ENCODE measurements around the gene L3MBTL4.

The L3MBTL4 gene

DNA sequence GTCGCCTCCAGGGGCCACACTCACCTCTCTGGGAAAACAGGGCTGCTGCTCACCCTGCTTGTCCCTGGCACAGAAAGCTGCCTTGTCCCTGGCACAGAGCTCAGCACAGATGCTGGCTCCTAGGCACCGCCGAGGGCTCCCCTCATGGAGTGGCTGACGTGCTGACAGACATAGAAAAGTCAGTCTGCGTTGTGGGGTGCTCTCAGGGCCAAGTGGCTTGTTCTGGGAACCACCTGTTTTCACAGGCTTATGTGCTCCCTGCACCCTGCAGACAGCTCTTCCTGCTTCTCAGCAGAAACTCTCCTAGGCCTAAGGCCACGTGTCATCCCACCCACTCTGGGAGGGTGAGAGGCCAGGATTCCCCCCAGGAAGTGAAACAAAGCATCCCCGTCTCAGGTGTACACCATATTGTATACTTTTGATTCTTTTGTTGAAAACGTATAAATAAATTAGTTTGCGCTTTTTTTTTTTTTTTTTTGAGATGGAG, 434.7 kb downstream of the L3MBTL4 start:
- DNase-seq: no peak

DNA sequence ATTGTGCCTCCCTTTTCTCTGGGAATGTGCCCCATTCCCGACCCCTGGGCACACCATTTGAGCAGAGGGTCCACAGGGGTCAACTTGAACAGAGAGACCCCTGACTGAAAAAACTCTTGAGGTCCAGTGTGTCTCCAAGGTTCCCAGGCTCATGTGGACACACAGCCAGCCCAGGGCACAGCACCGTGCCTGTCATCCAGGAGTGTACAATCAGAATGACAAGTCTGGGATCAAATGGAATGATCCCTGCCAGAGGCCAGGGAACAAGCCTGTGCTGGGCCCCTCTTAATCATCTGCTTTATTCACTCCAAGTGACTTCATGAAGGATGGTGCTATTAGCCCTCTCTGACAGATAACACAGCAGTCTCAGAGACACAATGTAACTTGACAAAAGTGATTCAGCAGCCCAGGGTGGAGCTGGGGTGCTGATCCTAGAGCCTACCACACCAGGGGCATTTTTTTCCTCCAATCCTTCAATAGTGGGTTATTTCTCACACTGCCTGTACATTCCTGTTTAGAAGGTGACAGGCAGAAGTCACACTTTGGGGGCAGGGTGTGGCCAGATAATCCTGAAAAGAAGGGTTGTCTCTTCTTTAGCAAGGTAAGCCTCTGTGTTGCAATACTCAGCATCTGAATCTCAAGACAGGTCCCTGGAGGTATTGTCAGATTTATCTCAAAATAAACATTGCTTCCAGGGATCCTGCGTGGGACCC, 435.4 kb downstream of the L3MBTL4 start:
- no peak for DNase-seq

DNA sequence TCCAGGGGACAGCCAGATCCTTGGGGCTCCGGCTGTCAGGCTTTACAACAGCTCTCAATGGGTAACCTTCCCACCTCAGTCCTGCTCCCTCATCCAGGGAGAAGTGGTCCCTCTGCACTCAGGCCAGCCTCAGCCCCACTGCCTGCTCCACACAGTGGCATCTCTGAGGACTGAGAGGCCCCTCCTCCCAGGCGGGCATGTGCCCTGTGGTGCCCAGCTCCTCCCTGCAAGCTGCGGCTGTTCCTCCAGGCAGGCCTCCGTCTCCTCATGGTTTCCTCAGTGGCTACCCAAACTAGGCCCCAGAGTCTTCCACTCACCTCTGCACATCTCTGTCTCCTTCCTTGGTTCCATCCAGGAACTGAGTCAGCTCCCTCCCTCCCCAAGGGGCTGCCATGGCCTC, 437.7 kb downstream of the L3MBTL4 start:
- DNase-seq: no peak

DNA sequence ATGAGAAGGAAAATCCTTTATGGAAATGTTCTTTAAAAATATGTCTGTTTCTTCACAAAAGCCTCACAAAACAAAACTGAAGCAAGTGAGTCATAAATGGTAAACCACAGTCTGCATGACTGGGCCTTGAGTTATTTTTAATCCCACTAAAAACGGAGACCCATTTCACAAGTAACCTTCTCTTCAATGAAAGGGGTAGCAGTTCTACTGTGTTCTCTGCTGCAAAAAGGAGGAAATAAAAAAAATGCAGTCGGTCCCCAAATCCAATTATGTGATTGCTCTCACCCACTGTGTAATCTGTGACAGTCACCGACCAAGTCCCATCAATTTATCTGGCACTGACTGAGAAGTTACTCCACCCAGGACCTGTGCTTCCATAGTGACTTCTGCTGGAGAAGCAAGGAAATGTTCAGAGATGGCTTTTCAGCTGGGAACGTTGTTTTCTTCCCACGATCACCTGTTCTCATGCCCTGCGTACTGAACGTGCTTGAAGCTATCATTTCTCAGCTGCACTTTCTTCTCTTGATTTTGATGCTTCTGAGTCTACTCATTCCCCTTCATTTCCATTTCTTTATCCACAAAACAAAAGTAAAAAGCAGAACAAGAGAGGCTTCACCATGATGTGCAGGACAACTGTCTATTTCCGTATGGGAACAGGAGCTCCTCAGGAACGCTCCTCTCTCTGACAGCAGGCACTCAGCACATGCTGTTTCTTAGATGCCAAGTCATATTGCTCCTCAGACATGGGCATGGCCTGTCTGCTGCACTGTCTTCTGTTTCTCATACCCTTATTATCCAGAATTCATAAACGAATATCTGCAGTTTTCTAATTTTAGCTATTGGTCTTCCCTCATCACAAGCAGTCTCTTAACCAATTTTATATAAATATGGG, 439.4 kb downstream of the L3MBTL4 start:
- no peak for DNase-seq

DNA sequence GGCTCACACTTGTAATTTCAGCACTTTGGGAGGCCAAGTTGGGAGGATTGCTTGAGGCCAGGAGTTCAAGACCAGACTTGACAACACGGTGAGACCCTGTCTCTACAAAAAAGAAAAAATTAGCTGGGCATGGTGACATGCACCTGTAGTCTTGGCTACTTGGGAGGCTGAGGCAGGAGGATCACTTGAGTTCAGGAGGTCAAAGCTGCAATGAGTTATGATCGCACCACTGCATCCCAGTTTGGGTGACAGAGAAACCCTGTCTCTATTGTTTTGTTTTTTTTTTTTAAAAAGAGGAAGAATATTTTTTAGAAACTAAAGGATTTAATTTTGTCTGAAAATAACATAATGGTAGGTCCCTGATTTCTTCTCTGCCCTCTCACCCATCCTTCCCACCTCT, 440.0 kb downstream of the L3MBTL4 start:
- DNase-seq: no peak

DNA sequence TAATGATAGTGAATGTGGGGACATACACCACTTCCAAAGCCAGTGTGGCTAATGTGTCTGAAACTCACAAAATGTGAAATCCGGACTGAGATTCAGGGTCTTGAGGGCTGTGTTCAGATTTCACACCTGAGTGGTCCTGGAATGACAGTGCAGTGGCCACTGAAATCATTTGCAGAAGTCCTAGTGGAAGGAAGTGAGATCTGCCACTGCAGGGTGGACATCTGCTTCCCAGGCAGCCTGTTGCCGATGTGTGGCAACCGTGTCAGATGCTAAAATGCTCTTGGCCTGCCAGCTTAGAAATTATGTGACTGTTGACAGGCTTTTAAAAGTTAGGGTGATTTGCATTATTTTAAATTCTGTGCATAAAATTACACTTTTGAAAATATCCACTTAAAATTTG, 441.6 kb downstream of the L3MBTL4 start:
- DNase-seq: no peak

DNA sequence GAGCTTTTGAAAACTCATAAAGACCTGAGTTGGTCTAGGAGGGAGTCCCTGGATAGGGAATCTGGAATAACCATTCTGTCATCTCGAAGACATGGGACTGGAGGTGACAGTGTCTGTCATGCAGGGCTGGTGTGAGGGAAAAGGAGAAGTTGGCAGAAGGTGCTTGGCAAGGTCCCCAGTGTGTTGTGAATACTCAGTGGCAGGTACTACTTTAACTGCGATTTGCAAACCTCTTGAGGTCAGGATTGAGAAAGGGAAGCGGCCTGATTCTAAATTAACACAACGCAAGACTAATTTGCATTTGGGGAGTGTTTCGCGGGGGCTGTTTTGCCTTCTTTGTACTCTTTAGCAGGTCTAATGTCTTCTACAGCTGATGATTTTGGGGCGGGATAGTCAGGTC, 442.4 kb downstream of the L3MBTL4 start:
- no peak for DNase-seq

DNA sequence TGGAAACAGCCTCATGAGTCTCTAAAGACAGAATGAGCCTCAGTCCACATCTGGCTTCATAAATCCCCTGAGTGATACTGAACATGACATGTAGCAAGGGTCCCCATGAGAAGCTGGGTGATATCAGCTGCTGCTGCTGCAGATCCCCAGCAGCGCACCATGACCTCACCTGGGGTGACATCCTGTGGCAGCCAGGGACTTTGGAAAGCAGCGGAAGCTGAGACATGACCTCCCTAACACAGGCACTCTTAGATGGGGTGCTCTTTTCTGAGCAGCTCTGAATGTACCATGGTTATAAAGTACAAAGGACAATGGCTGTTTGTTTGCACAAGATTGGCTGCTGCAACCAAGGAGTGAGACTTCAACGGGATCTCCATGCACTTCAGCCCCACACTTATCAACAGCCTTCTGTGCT, 444.7 kb downstream of the L3MBTL4 start:
- no peak for DNase-seq

DNA sequence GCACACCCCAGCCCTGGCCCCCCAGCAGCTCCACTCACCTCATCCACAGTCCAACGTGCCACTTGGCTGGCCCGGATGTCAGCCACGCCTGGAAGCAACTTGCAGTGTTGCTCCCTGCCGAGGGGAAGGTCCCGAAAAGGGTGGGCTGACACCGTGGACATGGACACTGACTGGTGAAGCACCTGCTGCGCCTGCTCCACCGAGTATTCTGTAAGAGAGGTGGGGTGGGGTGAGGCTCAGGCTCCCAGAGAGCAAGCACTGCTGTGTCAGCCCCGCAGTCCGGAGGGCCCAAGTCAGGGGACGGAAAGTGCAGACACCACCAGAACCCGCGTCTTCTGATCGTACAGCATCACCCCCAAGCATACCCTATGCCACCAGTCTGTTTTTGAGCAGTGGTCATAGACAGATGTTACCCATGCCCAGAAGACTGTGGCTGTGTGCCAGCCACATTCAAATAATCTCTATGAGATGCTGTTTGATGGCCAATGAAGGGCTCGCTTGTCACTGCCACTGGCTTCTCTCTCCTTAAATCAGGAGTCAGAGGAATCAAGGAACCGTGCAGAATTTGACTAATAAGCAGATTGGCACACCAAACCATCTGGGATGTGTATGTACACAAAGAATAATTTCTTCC, 445.2 kb downstream of the L3MBTL4 start:
- DNase-seq: no peak

DNA sequence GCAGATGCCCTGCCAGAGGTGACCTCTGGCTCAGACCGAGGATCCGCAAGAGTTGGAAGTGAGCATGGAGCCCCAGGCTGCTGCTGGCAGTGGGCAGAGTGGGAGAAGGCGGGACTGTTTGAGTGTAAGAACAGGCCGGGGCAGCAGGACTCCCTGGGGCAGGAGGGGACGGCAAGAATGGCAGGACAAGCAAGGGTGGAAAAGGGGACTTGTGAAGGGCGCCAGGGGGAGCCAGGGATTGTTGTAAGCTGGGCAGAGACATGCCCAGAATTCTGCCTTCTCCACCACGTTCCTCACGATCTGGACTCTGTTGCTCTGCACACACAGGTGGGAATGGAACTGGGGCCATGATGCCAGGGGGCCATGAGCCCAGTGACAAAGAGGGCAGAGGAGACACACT, 447.0 kb downstream of the L3MBTL4 start:
- no peak for DNase-seq

DNA sequence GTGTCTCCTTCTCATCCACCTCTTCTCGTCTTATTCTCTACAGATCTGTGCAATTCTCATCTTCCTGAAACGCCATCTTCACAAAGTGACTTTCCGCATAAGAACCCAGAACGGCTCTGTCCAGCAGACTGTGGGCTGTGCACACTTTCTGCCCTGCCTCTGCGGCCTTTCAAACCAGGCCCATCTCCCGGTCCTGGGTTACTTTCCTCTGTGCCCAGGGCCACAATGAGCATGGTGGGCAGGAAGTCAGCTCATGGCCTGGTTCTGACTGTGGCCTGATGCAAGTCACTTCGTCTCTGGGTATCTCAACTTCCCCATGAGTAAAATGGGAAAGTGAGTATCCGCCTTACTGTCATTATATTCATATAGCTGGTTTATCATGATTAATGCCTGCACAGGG, 447.7 kb downstream of the L3MBTL4 start:
- DNase-seq: no peak

DNA sequence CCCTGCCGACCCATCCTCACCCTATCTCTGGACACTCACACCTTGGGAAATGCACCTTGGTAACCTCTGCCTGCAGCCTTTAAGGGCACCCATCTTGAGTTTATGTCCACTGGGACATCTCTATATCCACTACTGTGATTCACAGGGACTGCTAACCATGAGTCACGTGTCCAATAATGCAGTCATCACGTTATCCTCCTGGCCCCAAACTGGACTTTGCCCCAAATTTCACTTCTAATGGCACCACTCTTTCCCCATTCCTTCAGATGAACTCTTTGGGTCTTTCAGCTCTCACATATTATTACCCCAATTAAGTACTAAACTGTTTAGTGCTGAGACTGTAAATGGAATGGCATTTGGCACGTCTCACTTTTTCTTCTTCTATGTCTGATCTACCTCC, 448.2 kb downstream of the L3MBTL4 start:
- DNase-seq: no peak

DNA sequence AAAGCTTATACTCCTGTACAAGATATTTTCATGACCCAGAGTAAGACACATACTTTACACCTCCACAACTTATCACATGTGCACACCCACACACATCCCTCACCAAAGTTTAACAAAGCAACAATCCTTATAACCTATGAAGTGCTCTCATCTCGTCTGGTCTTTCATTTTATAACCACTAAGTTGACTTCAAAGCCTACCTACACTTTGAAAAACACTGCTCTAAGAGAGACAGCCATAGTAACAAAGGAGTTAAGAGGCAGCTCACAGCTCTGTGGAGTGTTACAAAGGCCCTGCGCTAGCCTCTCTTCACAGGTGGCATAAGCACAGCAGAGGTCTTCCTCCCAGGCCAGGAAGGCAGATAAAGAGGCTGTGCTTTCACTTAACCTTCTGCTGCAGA, 449.7 kb downstream of the L3MBTL4 start:
- DNase-seq: no peak

DNA sequence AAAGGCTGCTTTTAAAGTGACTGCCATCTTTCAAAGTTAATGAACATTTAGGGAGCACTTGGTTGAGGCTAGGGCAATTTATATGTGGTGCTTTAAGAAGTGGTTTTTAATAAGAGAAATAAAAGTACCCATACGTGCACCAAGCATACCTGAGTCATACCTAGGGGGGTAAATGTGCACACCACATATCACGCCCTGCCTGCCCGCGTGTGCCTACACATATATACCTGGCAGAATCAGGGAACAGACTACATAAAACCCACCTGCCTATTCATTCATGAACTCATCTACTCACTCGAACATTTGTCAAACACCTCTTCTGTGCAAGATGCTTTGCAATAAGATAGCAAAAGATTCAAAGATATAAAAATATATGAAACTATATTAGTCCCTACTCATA, 450.1 kb downstream of the L3MBTL4 start:
- no peak for DNase-seq

DNA sequence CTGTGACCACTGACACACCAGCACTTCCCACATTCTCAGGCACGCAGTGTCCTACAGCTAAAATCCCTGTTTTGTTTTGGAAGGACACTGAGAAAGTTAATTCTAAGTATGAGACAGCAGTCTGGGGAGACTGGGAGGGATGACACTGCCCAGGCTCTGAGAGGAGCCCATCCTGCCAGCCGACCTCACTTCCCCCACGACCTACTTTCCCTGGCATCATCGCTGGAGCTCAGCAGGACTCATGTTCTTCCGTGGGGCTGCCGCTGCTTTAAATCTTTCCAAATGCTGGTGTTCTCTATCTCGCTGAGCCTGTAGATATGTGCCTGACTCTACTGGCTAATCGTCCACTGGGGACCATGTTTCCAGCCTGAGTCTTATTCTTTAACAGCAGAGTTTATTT, 450.6 kb downstream of the L3MBTL4 start:
- DNase-seq: no peak

DNA sequence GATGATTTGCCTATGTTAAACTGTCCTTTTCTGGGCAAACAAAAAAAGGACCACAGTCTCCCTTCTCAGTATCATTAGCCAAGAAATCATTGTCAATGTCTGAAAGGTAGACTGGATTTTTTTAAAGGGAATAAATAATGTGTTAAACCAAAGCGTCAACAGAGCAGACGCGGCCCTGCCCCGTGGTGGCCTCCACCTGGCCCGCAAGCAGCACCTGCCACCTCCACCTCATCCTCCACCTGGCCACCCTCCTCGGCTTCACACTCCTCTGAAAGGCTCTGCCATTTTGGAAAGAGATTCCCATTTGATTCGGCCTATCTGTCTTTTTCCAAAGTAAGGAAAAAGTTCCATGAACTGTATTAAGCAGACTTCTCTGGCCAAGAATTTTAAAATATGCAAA, 451.4 kb downstream of the L3MBTL4 start:
- no peak for DNase-seq

DNA sequence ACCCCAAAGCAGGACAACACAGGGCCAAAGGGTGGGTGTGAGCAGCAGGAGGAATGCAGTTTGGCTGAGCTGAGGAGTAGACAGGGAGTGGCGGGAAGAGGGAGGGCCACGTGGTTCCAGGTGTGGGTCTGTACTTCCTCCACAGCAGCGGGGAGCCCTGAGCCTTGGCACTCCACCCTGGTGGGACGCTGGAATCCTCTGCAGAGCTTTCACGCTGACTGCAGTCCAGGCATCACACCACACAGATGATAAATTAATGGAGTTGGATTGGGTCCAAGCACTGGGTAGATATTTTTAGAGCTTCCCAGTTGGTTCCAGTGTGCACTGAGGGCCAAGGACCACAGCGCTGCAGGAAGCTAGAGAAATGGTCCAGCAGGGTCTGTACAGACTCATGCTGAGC, 452.3 kb downstream of the L3MBTL4 start:
- no peak for DNase-seq

DNA sequence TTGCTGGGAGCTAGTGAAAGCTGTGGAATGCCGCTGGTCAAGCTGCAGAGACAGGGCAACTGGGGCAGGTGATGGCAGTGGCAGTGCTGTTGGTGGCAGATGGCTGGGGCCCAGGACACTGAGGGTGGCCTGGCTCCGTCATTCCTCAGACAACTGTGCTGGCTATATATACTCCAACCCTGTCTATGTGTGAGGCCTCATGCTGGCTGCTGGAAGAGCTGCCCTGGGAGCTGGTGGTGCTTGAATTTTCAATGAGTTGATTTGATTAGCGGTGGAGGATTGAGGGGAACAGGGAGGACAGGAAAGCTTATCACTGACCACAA, 452.9 kb downstream of the L3MBTL4 start:
- DNase-seq: no peak

DNA sequence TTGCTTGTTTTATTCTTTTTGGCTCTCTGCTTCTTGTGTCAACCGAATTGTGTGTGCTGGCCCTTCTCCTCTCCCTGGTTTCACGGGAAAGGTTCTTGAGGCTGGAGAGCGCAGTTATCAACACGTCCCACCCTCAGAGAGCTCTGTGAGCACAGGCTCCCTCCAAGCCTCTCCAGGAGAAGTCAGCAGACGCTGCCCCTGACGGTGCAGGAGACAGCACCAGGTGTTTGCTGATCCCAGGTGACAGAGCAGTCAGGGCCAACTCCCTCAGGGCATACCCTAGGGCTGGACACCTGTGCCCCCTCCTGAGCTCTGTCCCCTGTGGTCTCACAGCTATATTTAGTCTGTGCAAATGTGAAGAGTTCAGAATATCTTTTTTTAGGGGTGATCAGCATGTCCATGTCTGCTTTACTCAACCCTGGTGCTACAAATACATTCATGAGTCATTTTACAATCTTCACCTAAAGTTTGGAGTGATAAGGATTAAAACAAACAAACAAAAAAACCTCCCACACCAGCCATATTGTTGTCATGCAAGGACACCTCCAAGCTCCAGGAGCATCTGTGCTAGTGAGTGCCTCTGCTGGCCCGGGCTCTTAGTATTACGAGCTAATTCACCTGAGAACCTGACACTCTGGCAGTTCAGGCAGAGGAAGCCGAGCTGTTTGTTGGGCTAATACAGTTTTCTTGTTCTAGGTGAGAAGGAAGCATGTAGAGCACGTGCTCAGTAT, 453.4 kb downstream of the L3MBTL4 start:
- DNase-seq: no peak

DNA sequence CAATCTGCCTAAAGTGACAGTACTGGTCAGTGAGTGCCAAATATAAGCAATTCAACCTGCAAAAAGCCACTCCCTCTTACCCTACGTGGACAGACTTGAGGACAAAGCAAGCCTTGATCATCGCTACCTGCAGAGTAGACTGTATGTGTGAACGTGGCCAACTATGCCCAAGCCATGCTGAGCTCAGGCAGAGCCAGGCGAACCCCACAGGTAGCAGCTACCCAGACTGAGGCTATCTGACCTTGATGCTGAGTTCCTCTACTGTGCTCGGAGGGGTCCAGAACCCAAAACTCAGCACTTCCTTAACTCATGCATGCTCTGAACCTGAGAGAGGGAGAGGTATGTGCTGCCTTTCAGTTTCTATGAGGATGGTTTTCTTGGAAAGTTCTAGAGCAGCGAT, 455.9 kb downstream of the L3MBTL4 start:
- no peak for DNase-seq

DNA sequence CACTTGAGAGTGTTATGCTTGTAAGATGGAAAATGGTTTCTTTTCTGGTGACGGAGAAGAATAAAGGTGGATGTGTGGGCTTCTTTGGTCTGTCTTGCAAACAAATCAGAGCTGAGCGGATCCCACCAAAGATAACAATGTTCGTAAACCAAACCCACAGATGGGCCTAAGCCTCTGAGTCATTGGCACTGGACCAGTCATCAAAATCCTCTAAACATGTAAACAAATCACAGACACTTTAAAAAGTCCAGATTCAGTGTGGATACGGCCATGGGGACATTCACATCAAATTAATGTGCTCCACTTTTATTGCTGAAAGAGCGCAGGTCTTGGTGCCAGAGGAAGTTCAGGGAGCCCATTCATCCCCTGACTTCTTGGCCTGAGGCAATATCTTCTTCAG, 458.9 kb downstream of the L3MBTL4 start:
- DNase-seq: no peak

DNA sequence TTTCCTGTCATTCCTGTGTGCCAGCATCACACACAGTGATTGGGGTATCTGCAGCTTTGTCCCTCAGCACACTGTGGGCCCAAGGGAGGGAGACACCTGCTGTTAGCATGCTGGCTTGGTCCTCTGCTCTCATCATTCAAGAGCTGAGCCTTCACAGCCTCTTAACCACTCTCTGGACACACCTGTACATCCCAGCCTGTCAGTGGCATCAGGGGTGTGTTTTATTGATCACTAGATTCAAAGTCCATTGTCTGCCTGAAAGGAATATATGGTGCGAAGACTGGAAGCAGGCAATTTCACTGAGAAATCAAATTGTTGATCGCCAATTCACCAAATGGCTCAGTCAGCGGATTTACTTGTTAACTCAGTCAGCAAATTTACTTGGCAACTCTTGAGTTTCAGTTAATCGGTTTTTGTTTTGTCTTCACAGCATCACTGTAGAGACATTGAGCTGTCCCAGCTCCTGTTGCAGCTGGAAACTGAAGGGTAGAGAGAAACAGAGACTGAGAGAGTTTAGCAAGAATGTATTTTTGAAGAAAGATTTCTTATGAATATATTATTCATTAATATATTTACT, 463.1 kb downstream of the L3MBTL4 start:
- DNase-seq: peak in 1 of 2 experiments; percentile 11

DNA sequence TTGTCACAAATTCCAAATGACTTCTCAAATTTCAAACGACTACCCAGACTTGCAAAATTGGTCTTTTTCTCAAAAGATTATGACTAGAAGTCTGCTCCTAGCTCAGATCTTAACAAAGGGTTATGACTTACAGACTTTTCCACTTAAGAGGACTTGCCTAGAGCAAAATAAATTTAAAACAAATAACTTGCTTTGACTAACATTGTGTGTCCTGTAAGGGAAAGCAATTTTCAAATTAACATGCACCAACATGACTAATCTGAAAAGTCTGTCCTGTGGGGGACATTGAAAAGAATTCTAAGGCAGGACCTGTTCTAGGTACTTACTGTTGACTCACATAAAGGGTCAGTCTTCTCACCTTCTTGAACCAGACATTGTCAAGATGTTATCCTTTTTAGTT, 465.9 kb downstream of the L3MBTL4 start:
- no peak for DNase-seq
